ENCODE measurements around the gene PPP2R1B. TPM values are rescaled to one million over a fixed set of nuclear protein-coding genes. Genes with fewer than 3 reads are reported as not detected.
A peak's percentile ranks its signal among the peaks of the same experiment; 100 is the strongest.

Gene PPP2R1B
- total RNA-seq, 6 donors from 2014 or later: 11.3 to 31.8 (median 22.0) TPM

DNA sequence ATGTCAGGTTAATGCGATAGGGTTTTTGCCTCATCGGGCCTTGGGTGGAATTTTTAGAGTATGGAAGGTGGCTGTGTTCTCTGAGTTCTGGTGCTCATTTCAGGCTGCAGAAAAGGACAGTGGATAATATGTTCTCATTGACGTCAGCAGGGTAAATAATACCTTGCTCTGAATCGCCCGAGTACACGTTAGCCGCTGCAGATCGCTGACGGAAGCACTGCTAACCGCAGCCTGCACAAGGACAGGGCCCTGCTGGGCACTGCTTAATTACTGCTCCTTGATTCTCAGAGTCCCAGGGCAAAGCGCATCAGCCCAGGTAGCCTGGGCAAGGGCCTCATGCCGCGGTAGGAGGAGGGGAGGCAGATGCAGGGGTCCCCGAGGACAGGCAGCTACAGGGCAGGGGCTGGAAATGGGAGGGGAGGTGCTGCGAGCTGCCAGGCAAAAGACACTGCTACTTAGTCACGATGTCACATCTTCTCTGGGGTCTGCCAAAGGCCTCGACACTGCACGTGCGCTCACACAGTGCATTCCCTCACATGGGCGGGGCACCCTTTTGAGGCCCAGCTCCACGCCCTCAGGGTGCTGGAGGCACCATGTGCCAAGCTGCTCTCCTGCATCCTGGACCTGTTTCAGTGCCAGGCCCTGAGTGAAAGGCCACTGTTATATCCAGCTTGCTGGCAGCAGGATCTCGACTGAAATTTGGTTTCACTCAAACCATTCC is 35.2 kb downstream of the PPP2R1B start:
- 70 to 93% methylated on average over 11 to 22 of the region's 22 CpGs for WGBS, 2 donors
- TF ChIP-seq POLR2AphosphoS5 (IDR thresholded peaks at IDR 0.05) (no peak), EP300 (IDR thresholded peaks at IDR 0.05) (no peak), POLR2A (IDR thresholded peaks at IDR 0.05) (no peak)
- TF ChIP-seq, protein P1, sequence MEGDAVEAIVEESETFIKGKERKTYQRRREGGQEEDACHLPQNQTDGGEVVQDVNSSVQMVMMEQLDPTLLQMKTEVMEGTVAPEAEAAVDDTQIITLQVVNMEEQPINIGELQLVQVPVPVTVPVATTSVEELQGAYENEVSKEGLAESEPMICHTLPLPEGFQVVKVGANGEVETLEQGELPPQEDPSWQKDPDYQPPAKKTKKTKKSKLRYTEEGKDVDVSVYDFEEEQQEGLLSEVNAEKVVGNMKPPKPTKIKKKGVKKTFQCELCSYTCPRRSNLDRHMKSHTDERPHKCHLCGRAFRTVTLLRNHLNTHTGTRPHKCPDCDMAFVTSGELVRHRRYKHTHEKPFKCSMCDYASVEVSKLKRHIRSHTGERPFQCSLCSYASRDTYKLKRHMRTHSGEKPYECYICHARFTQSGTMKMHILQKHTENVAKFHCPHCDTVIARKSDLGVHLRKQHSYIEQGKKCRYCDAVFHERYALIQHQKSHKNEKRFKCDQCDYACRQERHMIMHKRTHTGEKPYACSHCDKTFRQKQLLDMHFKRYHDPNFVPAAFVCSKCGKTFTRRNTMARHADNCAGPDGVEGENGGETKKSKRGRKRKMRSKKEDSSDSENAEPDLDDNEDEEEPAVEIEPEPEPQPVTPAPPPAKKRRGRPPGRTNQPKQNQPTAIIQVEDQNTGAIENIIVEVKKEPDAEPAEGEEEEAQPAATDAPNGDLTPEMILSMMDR (IDR thresholded peaks at IDR 0.05): no peak
- Histone ChIP-seq H3K9me3 (no peaks in the 10 kb centered on the region), H3K36me3 (peaks cover 0 to 23% (median 14%) of the 10 kb centered on the region in 4 donors), H3K27ac (peak overlapping the region; percentile 89 to 98 (median 91)), H3K4me3 (no peak overlapping the region), H3K27me3 (no peaks in the 10 kb centered on the region), H3K4me1 (peaks cover 40 to 53% (median 49%) of the 10 kb centered on the region in 4 donors)
- ATAC-seq (ENCODE audit: low FRiP score in 2 of 2) (no peak), DNase-seq (peak in 1 of 2 donors; percentile 57)

DNA sequence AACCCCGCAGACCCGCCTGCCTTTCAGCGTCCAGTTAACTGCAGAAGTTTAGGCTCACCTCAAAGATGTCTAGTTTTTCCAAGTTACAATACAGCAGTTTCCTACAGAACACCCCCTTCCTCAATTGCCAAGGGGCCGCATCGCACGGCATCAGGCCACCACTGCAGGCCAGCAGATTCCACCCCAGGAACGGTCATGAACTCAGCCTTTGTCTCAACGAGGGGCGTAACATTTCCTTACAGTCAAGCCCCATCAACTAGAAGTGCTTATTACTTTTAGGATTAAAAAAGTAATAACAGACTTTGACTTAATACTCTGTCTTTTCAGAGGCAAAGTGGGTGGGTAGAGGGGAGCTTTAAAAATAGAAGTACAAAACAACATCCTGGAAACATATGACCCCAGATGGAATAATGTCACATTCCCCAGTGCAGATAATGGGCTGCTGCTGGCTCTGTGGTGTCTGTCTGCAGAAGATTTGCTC is 36.3 kb downstream of the PPP2R1B start:
- H3K36me3 ChIP-seq: peaks cover 4 to 35% (median 25%) of the 10 kb centered on the region in 4 donors
- peak overlapping the region; percentile 10 to 80 (median 44) for H3K27ac ChIP-seq
- ATAC-seq (ENCODE audit: low FRiP score in 2 of 2) (no peak), DNase-seq (peak in 1 of 2 donors; percentile 49)
- TF ChIP-seq POLR2A (IDR thresholded peaks at IDR 0.05) (no peak), POLR2AphosphoS5 (IDR thresholded peaks at IDR 0.05) (no peak)
- WGBS, 2 donors: 45 to 79% methylated on average over 6 to 9 of the region's 9 CpGs
- no peaks in the 10 kb centered on the region for H3K27me3 ChIP-seq
- H3K4me3 ChIP-seq: no peak overlapping the region
- no peaks in the 10 kb centered on the region for H3K9me3 ChIP-seq
- peaks cover 36 to 50% (median 43%) of the 10 kb centered on the region in 4 donors for H3K4me1 ChIP-seq

DNA sequence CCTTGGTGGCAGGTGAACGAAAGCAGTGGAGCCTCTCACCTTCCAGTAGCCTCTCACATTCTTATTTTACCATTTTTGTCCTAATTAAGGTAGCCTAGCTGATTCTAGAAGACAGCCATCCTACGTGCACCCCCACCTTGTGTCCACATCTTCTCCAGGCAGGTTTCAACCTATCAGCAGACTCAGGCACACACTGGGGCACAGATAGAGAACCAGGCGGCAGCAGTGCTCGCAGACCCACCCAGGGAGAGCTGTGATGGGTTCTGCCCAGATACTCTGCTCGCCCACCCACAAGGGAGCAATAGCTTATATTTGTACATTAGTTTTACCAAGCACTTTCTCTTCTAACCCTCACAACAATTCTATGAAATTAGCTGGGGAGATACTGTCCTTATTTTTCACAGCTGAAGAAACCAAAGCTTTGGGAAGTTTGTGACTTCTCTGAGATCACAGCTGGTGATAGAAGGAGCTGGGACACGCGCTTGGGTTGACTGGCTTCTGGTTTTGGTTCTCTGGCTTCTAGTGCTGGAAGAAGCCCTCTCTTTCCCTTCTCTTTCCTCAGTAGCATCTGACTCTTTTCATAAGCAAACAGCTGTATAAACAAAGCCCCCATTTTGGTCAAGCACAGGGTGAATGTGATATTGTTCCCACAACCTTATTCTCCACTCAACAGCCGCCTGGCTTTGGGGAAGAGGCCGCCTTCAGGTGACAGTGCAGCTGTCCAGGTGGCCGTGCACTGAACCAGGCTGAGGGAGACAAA is 36.9 kb downstream of the PPP2R1B start:
- no peak for DNase-seq
- WGBS, 2 donors: 91 to 94% methylated on average over 7 to 10 of the region's 10 CpGs
- peak overlapping the region; percentile 10 to 80 (median 44) for H3K27ac ChIP-seq

DNA sequence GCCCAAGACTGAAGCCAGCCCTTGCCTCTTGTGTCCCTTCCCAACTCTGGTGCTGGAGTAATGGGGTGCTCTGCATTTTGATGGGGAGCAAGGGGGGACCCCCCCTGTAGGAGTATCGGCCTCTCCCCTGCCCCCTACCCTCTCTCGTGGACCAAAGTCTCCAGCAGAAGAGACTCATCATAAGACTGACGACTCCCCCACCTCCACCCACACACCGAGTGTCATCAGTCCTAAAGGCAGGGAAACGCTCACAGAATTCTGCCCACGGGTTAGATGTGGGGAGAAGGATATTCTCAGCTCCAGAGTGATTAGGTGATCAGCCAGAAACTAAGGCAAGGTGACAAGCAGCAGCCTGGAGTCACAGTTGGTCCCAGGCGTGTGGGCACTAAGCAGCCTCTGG is 38.8 kb downstream of the PPP2R1B start:
- WGBS, 2 donors: 81 to 91% methylated on average over 7 of the region's 7 CpGs
- Histone ChIP-seq H3K4me3 (no peak overlapping the region), H3K4me1 (peaks cover 17 to 25% (median 18%) of the 10 kb centered on the region in 4 donors), H3K27me3 (no peaks in the 10 kb centered on the region), H3K9me3 (no peaks in the 10 kb centered on the region), H3K27ac (peak overlapping the region in 3 of 4 donors; percentile 16 to 58 (median 26)), H3K36me3 (peaks cover 15 to 59% (median 49%) of the 10 kb centered on the region in 4 donors)
- ATAC-seq (ENCODE audit: low FRiP score in 2 of 2): no peak
- TF ChIP-seq, protein P1 (IDR thresholded peaks at IDR 0.05): no peak
- no peak for TF ChIP-seq POLR2A (IDR thresholded peaks at IDR 0.05)
- TF ChIP-seq POLR2AphosphoS5 (IDR thresholded peaks at IDR 0.05): no peak
- no peak for TF ChIP-seq EP300 (IDR thresholded peaks at IDR 0.05)
- DNase-seq: no peak

More for the DNA sequence above, 36.9 kb downstream of the PPP2R1B start:
- Histone ChIP-seq H3K9me3 (no peaks in the 10 kb centered on the region), H3K36me3 (peaks cover 4 to 41% (median 31%) of the 10 kb centered on the region in 4 donors), H3K27me3 (no peaks in the 10 kb centered on the region), H3K4me1 (peaks cover 30 to 44% (median 37%) of the 10 kb centered on the region in 4 donors), H3K4me3 (no peak overlapping the region)
- TF ChIP-seq, protein P1 (IDR thresholded peaks at IDR 0.05): no peak
- no peak for TF ChIP-seq POLR2AphosphoS5 (IDR thresholded peaks at IDR 0.05)
- ATAC-seq (ENCODE audit: low FRiP score in 2 of 2): no peak

DNA sequence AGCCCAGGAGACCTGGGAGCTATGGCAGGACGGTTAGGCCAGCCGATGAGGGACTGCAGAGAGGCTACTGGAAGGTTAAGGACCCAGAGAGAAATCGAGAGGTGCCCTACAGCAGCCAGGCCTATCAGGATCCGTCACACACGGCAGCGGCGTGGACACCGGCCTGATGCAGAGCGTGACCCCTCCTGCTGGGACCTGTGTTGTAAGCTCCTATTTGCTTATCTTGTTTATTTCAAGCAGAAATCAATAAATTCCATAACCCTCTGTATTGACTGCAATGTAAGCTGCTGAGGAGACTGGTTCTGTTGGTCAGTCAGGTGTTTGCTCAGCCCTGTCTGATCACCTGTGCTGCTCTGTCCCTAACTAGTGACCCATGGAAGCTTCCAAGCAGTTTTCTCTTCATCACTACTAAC is 39.9 kb downstream of the PPP2R1B start:
- no peaks in the 10 kb centered on the region for H3K27me3 ChIP-seq
- no peak overlapping the region for H3K4me3 ChIP-seq
- WGBS, 2 donors: 90 to 93% methylated on average over 3 to 9 of the region's 9 CpGs
- TF ChIP-seq POLR2A (IDR thresholded peaks at IDR 0.05) (no peak), EP300 (IDR thresholded peaks at IDR 0.05) (no peak)
- TF ChIP-seq, protein P1 (IDR thresholded peaks at IDR 0.05): no peak
- ATAC-seq (ENCODE audit: low FRiP score in 2 of 2) (no peak), DNase-seq (peak in 1 of 2 donors; percentile 52)
- no peaks in the 10 kb centered on the region for H3K9me3 ChIP-seq
- peaks cover 22 to 71% (median 60%) of the 10 kb centered on the region in 4 donors for H3K36me3 ChIP-seq
- H3K4me1 ChIP-seq: peaks cover 7 to 14% (median 10%) of the 10 kb centered on the region in 4 donors
- H3K27ac ChIP-seq: no peak overlapping the region

All from upper lobe of left lung (tissue), 6 donors.